ENCODE measurements around the gene JMJD4. TPM values are rescaled to one million over a fixed set of nuclear protein-coding genes. Genes with fewer than 3 reads are reported as not detected.

Gene JMJD4
- total RNA-seq, 1 experiment from 2014 or later, result 15.1 TPM

DNA sequence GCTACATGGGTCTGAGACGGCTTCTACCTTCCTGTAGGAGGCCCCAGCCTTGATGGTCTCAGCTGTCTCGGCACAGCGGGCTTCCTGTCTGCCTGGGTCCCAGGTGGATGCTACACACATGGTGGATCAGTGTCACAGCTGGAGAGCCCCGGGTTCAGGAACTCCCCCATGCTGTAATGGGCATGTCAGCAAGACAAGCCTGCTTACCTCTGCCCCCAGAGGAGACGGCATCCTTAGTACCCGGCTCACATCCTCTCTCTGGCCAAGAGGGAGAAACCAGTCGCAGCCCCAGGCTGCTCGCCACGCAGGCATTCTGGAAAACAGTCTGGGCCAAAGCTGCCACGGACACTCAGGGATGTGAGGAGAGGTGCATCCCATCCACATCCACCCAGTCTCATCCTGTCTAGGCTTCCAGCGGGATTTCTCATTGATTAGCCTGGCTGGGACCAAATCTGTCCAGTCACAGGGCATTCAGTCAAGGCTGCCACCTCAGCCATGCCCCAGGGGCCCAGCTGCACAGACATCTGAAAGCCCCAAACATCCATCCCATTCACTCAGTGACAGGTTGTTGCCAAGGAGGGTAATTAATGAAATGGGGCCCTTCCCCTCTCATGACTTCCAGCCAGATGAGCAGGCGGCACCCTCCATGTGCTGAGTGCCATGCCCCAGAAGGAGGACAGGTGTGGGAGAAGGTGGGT is 10.6 kb upstream of the JMJD4 start:
- intact Hi-C loops (cut with micrococcal nuclease; ENCODE audit: unreplicated experiment), result no loop called here
- Histone ChIP-seq H3K27ac (no peak overlapping the region), H3K4me3 (no peak overlapping the region), H3K4me1 (replicated peaks; ENCODE audit: insufficient read depth) (no peaks in the 10 kb centered on the region), H3K36me3 (ENCODE audit: low read depth) (no peaks in the 10 kb centered on the region), H3K4me2 (no peak overlapping the region), H4K20me1 (ENCODE audit: insufficient read depth) (peaks cover 31% of the 10 kb centered on the region), H3K27me3 (ENCODE audit: insufficient read depth, low read depth) (no peaks in the 10 kb centered on the region), H3K9me2 (ENCODE audit: insufficient read depth) (no peaks in the 10 kb centered on the region), H3K79me2 (ENCODE audit: low read depth) (peaks cover 7% of the 10 kb centered on the region; the same call in 1 of the 2 replicates), H3K9me3 (ENCODE audit: insufficient read depth, low read depth) (no peaks in the 10 kb centered on the region), H2AFZ (no peak overlapping the region), H3F3A (ENCODE audit: insufficient read depth, low read depth) (no peaks in the 10 kb centered on the region; the same call in 1 of the 2 replicates)
- TF ChIP-seq, protein P1, sequence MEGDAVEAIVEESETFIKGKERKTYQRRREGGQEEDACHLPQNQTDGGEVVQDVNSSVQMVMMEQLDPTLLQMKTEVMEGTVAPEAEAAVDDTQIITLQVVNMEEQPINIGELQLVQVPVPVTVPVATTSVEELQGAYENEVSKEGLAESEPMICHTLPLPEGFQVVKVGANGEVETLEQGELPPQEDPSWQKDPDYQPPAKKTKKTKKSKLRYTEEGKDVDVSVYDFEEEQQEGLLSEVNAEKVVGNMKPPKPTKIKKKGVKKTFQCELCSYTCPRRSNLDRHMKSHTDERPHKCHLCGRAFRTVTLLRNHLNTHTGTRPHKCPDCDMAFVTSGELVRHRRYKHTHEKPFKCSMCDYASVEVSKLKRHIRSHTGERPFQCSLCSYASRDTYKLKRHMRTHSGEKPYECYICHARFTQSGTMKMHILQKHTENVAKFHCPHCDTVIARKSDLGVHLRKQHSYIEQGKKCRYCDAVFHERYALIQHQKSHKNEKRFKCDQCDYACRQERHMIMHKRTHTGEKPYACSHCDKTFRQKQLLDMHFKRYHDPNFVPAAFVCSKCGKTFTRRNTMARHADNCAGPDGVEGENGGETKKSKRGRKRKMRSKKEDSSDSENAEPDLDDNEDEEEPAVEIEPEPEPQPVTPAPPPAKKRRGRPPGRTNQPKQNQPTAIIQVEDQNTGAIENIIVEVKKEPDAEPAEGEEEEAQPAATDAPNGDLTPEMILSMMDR (conservative IDR thresholded peaks at IDR 0.05), result no peak
- TF ChIP-seq EZH2 (IDR thresholded peaks at IDR 0.05; ENCODE audit: low read depth), result no peak
- POLR2A ChIA-PET (ENCODE audit: unreplicated experiment), result no interaction called here
- BruUV-seq (replicated peaks), result no TSS peak
- CTCF ChIA-PET, result no interaction called here
- DNase-seq, result no peak

DNA sequence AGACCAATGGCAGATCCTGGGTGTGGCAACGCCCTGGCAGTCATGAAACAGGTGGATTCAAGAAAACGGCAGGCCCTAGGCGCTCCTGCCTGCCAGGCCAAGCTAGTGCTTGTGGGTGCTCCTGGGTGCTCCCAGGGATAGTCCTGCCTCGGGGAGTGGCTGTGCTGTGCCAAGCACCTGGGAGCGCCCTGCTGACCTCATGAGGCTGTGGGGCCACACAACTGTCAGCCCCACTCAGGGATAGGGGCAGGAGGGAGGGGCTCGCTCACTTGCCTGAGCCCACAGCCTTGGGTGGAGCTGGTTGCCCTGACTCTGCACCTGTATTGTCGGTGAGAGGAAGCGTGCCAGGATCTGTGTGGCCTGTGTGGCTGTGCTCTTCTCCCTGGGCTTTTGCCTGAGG is 9.6 kb upstream of the JMJD4 start:
- Histone ChIP-seq H3K9me3 (ENCODE audit: insufficient read depth, low read depth) (no peaks in the 10 kb centered on the region), H3K4me3 (no peak overlapping the region), H2AFZ (no peak overlapping the region), H3K27me3 (ENCODE audit: insufficient read depth, low read depth) (no peaks in the 10 kb centered on the region), H3K4me1 (replicated peaks; ENCODE audit: insufficient read depth) (no peaks in the 10 kb centered on the region), H4K20me1 (ENCODE audit: insufficient read depth) (peaks cover 31% of the 10 kb centered on the region), H3K36me3 (ENCODE audit: low read depth) (no peaks in the 10 kb centered on the region), H3F3A (ENCODE audit: insufficient read depth, low read depth) (no peaks in the 10 kb centered on the region; the same call in 1 of the 2 replicates), H3K4me2 (no peak overlapping the region), H3K27ac (no peak overlapping the region), H3K79me2 (ENCODE audit: low read depth) (peaks cover 16% of the 10 kb centered on the region; the same call in 1 of the 2 replicates), H3K9me2 (ENCODE audit: insufficient read depth) (no peaks in the 10 kb centered on the region)
- BruUV-seq (replicated peaks), result no TSS peak
- intact Hi-C loops (cut with micrococcal nuclease; ENCODE audit: unreplicated experiment), result no loop called here
- ChIA-PET CTCF (interaction anchor here (0.7 to 0.9 kb wide), 2 partner anchors 201 to 470 kb away, joined by 3 to 4 read pairs; no protein-coding TSS in a partner anchor), POLR2A (ENCODE audit: unreplicated experiment) (no interaction called here)
- DNase-seq, result no peak
- TF ChIP-seq, protein P1 (conservative IDR thresholded peaks at IDR 0.05), result no peak
- TF ChIP-seq EZH2 (IDR thresholded peaks at IDR 0.05; ENCODE audit: low read depth), result no peak

DNA sequence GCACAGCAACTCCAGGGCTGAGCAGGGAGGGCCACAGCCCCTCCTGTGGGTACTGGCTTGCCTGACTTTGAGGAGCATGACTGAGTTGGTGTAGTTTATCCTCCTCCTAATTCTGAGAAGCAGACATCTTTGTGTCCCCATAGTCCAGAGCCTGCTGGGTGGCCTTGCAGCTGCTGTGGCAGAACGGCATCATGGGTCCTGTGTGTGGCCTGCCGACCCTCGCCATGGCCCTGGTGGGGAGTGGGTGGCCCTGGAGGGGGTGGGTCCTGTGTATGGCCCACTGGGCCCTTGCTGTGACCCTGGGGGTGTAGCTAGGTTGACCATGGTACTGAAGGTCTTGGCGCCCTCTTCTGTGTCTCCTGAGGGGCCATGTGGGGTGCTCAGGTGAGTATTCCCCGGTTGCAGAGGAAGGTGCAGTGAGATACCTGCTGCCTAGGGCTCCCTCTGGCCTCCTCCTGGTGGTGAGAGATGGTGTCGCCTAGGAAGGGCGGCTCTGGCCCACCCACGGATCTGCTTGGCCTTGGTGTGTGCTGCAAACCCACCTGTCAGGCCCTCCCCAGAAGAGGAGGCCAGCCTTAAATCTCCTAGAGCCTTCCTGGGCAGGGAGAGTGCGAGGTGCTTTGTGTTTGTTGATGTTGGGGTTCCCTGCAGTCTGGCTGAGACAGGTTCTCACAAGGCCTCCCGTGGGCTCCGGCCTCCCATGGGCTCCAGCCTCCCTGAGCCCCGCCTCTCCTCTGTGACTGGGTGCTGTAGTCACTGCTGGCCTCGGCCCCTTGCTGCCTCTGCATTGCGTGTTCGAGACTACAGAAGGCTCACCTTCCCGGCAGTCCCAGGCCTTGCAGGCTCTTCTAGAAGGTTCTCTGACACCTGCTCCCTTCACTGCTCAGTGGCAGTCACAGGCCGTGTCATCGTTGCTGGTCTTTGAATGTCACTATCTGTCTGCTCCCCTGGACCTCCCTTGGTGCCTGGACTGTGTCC is 7.9 kb upstream of the JMJD4 start:
- Histone ChIP-seq H3K9me2 (ENCODE audit: insufficient read depth) (no peaks in the 10 kb centered on the region), H3K36me3 (ENCODE audit: low read depth) (no peaks in the 10 kb centered on the region), H4K20me1 (ENCODE audit: insufficient read depth) (peaks cover 21% of the 10 kb centered on the region), H3K9me3 (ENCODE audit: insufficient read depth, low read depth) (no peaks in the 10 kb centered on the region), H3K79me2 (ENCODE audit: low read depth) (peaks cover 31% of the 10 kb centered on the region), H3K27ac (no peak overlapping the region), H3K27me3 (ENCODE audit: insufficient read depth, low read depth) (no peaks in the 10 kb centered on the region), H2AFZ (no peak overlapping the region), H3F3A (ENCODE audit: insufficient read depth, low read depth) (no peaks in the 10 kb centered on the region; the same call in 1 of the 2 replicates), H3K4me1 (replicated peaks; ENCODE audit: insufficient read depth) (no peaks in the 10 kb centered on the region), H3K4me3 (no peak overlapping the region), H3K4me2 (no peak overlapping the region)
- ChIA-PET POLR2A (ENCODE audit: unreplicated experiment) (no interaction called here), CTCF (interaction anchor here (0.6 kb wide), 1 partner anchor 1117 kb away, joined by 4 read pairs; no protein-coding TSS in a partner anchor)
- no TSS peak for BruUV-seq (replicated peaks)
- DNase-seq, result no peak
- no peak for TF ChIP-seq EZH2 (IDR thresholded peaks at IDR 0.05; ENCODE audit: low read depth)
- TF ChIP-seq, protein P1 (conservative IDR thresholded peaks at IDR 0.05), result no peak
- intact Hi-C loops (cut with micrococcal nuclease; ENCODE audit: unreplicated experiment), result no loop called here

Data from PC-9 (cell line).